Activated CD4-positive, alpha-beta T cell treated with anti-CD3 and anti-CD28 coated beads, Interleukin-2, amount 10 ng/mL, durations not matched to agents 7 days and 5 days (primary cell): ENCODE data around the gene TSPAN16. TPM values are rescaled to one million over a fixed set of nuclear protein-coding genes. Genes with fewer than 3 reads are reported as not detected.

Experiments
- CTCF ChIA-PET: fragments of 350-600 bp; sonication (Branson Sonifier 250); formaldehyde crosslinking; loops from one replicate; lab custom pipeline; 2021; ENCODE audit warnings: antibody characterized with exemption; lab: Charles Lee
- POLR2A ChIA-PET: fragments of 350-600 bp; sonication (Branson Sonifier 250); formaldehyde crosslinking; loops from one replicate; lab custom pipeline; 2021; ENCODE audit warnings: antibody characterized with exemption; lab: Charles Lee
- DNase-seq: peaks from one replicate; pipeline ENCODE4 v3.0.0-alpha.2; 2020
- H3K27ac Mint-ChIP-seq: one replicate; pipeline ENCODE4 v1.8.0; 2021; ENCODE audit warnings: mild to moderate bottlenecking, moderate library complexity, mixed read lengths
- H3K27me3 Mint-ChIP-seq: one replicate; pipeline ENCODE4 v1.8.0; 2021; ENCODE audit warnings: mixed read lengths
- H3K36me3 Mint-ChIP-seq: one replicate; pipeline ENCODE4 v1.8.0; 2021; ENCODE audit warnings: low read depth, mixed read lengths
- H3K4me1 Mint-ChIP-seq: one replicate; pipeline ENCODE4 v1.8.0; 2021; ENCODE audit warnings: mixed read lengths
- H3K4me3 Mint-ChIP-seq: one replicate; pipeline ENCODE4 v1.8.0; 2021; ENCODE audit warnings: mild to moderate bottlenecking, moderate library complexity, mixed read lengths
- H3K9me3 Mint-ChIP-seq: one replicate; pipeline ENCODE4 v1.8.0; 2021; ENCODE audit warnings: mixed read lengths
- total RNA-seq, 2 experiments: library from RNA; stranded (reverse); gene quantifications; one replicate each; pipeline ENCODE4 v1.2.3, GENCODE V29; 2021

The TSPAN16 gene
- total RNA-seq, 2 experiments from 2014 or later, result not detected

GRCh38 chr19:11274533-11275086, 21.4 kb upstream of the TSPAN16 start:
- Mint-ChIP-seq H3K9me3 (peaks cover 10% of the 10 kb centered on the region), H3K36me3 (no peaks in the 10 kb centered on the region), H3K27me3 (peaks cover 48% of the 10 kb centered on the region), H3K27ac (no peak overlapping the region), H3K4me1 (peaks cover 5% of the 10 kb centered on the region), H3K4me3 (no peak overlapping the region)
- POLR2A ChIA-PET, result no interaction called here
- no peak for DNase-seq
- CTCF ChIA-PET, result interaction anchor here (1.3 to 1.4 kb wide), 2 partner anchors 19 to 208 kb away, joined by 3 to 4 read pairs; no protein-coding TSS in a partner anchor

GRCh38 chr19:11278670-11279069, 17.3 kb upstream of the TSPAN16 start:
- Mint-ChIP-seq H3K4me1 (peaks cover 14% of the 10 kb centered on the region), H3K9me3 (peaks cover 12% of the 10 kb centered on the region), H3K27ac (peak overlapping the region; percentile 19), H3K36me3 (no peaks in the 10 kb centered on the region), H3K4me3 (no peak overlapping the region), H3K27me3 (peaks cover 59% of the 10 kb centered on the region)
- CTCF ChIA-PET, result interaction anchor here (0.7 kb wide), 1 partner anchor 16 kb away, joined by 3 read pairs; no protein-coding TSS in a partner anchor
- POLR2A ChIA-PET, result no interaction called here
- DNase-seq, result no peak

GRCh38 chr19:11279505-11280236, 16.3 kb upstream of the TSPAN16 start:
- H3K4me3 Mint-ChIP-seq, result peak overlapping the region; percentile 43

GRCh38 chr19:11281356-11282049, 14.5 kb upstream of the TSPAN16 start:
- Mint-ChIP-seq H3K27ac (no peak overlapping the region), H3K27me3 (peaks cover 59% of the 10 kb centered on the region), H3K36me3 (no peaks in the 10 kb centered on the region), H3K4me3 (no peak overlapping the region), H3K4me1 (peaks cover 14% of the 10 kb centered on the region), H3K9me3 (peaks cover 12% of the 10 kb centered on the region)
- ChIA-PET CTCF (interaction anchor here (1.1 to 1.9 kb wide), 2 partner anchors 10 to 15 kb away, joined by 3 to 5 read pairs; no protein-coding TSS in a partner anchor), POLR2A (no interaction called here)
- DNase-seq, result no peak

More at GRCh38 chr19:11279505-11280236, 16.3 kb upstream of the TSPAN16 start:
- Mint-ChIP-seq H3K4me1 (peaks cover 14% of the 10 kb centered on the region), H3K27ac (peak overlapping the region; percentile 43), H3K9me3 (peaks cover 12% of the 10 kb centered on the region), H3K27me3 (peaks cover 58% of the 10 kb centered on the region), H3K36me3 (no peaks in the 10 kb centered on the region)
- DNase-seq, result peak; percentile 84
- POLR2A ChIA-PET, result no interaction called here
- CTCF ChIA-PET, result interaction anchor here (1.9 kb wide), 1 partner anchor 13 kb away, joined by 5 read pairs; no protein-coding TSS in a partner anchor

GRCh38 chr19:11284515-11284914, 11.4 kb upstream of the TSPAN16 start:
- H3K9me3 Mint-ChIP-seq, result peaks cover 2% of the 10 kb centered on the region

GRCh38 chr19:11286312-11286974, 9.5 kb upstream of the TSPAN16 start:
- POLR2A ChIA-PET, result no interaction called here
- H3K27me3 Mint-ChIP-seq, result peaks cover 72% of the 10 kb centered on the region
- no peaks in the 10 kb centered on the region for H3K9me3 Mint-ChIP-seq
- CTCF ChIA-PET, result interaction anchor here (0.9 kb wide), 1 partner anchor 196 kb away, joined by 3 read pairs; no protein-coding TSS in a partner anchor
- DNase-seq, result no peak
- no peaks in the 10 kb centered on the region for H3K4me1 Mint-ChIP-seq
- H3K27ac Mint-ChIP-seq, result no peak overlapping the region
- no peaks in the 10 kb centered on the region for H3K36me3 Mint-ChIP-seq
- H3K4me3 Mint-ChIP-seq, result no peak overlapping the region

More at GRCh38 chr19:11284515-11284914, 11.4 kb upstream of the TSPAN16 start:
- Mint-ChIP-seq H3K4me1 (peaks cover 10% of the 10 kb centered on the region), H3K4me3 (no peak overlapping the region), H3K36me3 (no peaks in the 10 kb centered on the region), H3K27me3 (peaks cover 64% of the 10 kb centered on the region), H3K27ac (no peak overlapping the region)
- POLR2A ChIA-PET, result no interaction called here
- CTCF ChIA-PET, result interaction anchor here (1.9 kb wide), 1 partner anchor 97 kb away, joined by 4 read pairs; no protein-coding TSS in a partner anchor
- DNase-seq, result no peak

- Mint-ChIP-seq H3K9me3 (no peaks in the 10 kb centered on the region), H3K4me3 (no peak overlapping the region), H3K4me1 (peaks cover 1% of the 10 kb centered on the region), H3K27ac (no peak overlapping the region), H3K27me3 (peaks cover 61% of the 10 kb centered on the region), H3K36me3 (no peaks in the 10 kb centered on the region)
- POLR2A ChIA-PET, result no interaction called here
- no peak for DNase-seq
- CTCF ChIA-PET, result interaction anchor here (0.5 kb wide), 1 partner anchor 96 kb away, joined by 3 read pairs; the partner anchor contains the start of gene EPOR
Measured at GRCh38 chr19:11288349-11288748, 7.6 kb upstream of the TSPAN16 start.

GRCh38 chr19:11290256-11290655, 5.7 kb upstream of the TSPAN16 start:
- no peak overlapping the region for H3K4me3 Mint-ChIP-seq
- no peak for DNase-seq
- H3K9me3 Mint-ChIP-seq, result no peaks in the 10 kb centered on the region
- CTCF ChIA-PET, result interaction anchor here (0.7 to 1.0 kb wide), 3 partner anchors 126 to 192 kb away, joined by 3 to 6 read pairs (median 5); no protein-coding TSS in a partner anchor
- peaks cover 9% of the 10 kb centered on the region for H3K4me1 Mint-ChIP-seq
- no peaks in the 10 kb centered on the region for H3K36me3 Mint-ChIP-seq
- POLR2A ChIA-PET, result interaction anchor here (0.8 kb wide), 1 partner anchor 85 kb away, joined by 3 read pairs; no protein-coding TSS in a partner anchor
- peaks cover 56% of the 10 kb centered on the region for H3K27me3 Mint-ChIP-seq
- no peak overlapping the region for H3K27ac Mint-ChIP-seq

- H3K4me3 Mint-ChIP-seq, result no peak overlapping the region
- DNase-seq, result no peak
- CTCF ChIA-PET, result interaction anchor here (1.0 to 1.3 kb wide), 2 partner anchors 10 to 144 kb away, joined by 3 to 4 read pairs; partner anchors contain the start of genes ODAD3 and PRKCSH
- peaks cover 62% of the 10 kb centered on the region for H3K27me3 Mint-ChIP-seq
- POLR2A ChIA-PET, result no interaction called here
- H3K27ac Mint-ChIP-seq, result no peak overlapping the region
- peaks cover 9% of the 10 kb centered on the region for H3K4me1 Mint-ChIP-seq
- no peaks in the 10 kb centered on the region for H3K9me3 Mint-ChIP-seq
- no peaks in the 10 kb centered on the region for H3K36me3 Mint-ChIP-seq
Measured at GRCh38 chr19:11291415-11291814, 4.5 kb upstream of the TSPAN16 start.

- Mint-ChIP-seq H3K27ac (no peak overlapping the region), H3K36me3 (no peaks in the 10 kb centered on the region), H3K27me3 (peaks cover 61% of the 10 kb centered on the region), H3K4me1 (peaks cover 9% of the 10 kb centered on the region), H3K4me3 (no peak overlapping the region), H3K9me3 (no peaks in the 10 kb centered on the region)
- ChIA-PET CTCF (interaction anchor here (1.0 kb wide), 1 partner anchor 89 kb away, joined by 4 read pairs; no protein-coding TSS in a partner anchor), POLR2A (no interaction called here)
- DNase-seq, result no peak
Measured at GRCh38 chr19:11291991-11292390, 4.0 kb upstream of the TSPAN16 start.

- peaks cover 51% of the 10 kb centered on the region for H3K27me3 Mint-ChIP-seq
- ChIA-PET CTCF (interaction anchor here (0.6 to 1.3 kb wide), 11 partner anchors 14 to 738 kb away, joined by 3 to 4 read pairs (median 3); no protein-coding TSS in a partner anchor), POLR2A (no interaction called here)
- H3K27ac Mint-ChIP-seq, result no peak overlapping the region
- no peak overlapping the region for H3K4me3 Mint-ChIP-seq
- no peaks in the 10 kb centered on the region for H3K36me3 Mint-ChIP-seq
- no peaks in the 10 kb centered on the region for H3K9me3 Mint-ChIP-seq
- DNase-seq, result peak; percentile 69
- H3K4me1 Mint-ChIP-seq, result peaks cover 9% of the 10 kb centered on the region
Measured at GRCh38 chr19:11293433-11294389, 2.2 kb upstream of the TSPAN16 start.
